ENCODE data around the gene PIK3R4. TPM values are rescaled to one million over a fixed set of nuclear protein-coding genes. Genes with fewer than 3 reads are reported as not detected.

Gene PIK3R4
- polyA plus RNA-seq (2012; ENCODE audit: missing spikeins), result 15.0 TPM

DNA sequence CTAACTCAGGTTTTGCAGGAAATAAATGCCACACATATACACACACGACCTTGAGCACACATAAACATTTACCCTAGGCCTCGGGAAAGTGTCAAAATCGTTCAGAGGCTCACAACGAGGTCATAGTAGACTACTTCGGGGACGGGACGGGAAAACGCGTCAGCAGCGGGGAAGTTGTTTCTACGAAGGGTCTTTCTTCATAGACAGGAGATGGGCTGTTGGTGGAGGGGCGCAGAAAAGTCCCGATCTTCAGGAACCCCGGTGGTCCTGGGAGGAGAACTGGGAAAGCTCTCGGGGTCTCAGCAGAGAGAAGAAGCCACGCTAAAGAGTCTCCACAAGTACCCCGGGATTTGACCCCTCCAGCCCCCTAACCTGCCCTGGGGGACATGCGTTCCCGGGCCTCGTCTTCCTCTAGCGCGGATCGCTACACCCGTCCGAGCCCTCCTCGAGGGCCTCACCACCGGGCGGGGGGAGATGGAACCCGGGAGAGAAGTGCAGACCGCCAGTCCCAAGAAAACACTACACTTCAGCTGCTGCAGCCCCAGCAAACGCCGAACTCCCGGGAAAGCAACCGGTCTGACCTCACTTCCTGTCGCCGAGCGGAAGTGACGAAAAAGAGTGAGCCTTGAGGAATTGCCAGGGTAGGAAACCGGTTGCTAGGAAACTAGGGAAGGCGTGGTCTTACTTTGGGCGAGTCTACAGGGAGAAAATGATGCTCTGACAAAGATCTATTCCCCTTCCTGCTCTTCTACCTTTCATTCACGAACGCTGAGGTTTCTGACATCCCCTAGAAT is at the start of gene PIK3R4:
PIK3R4 (minus strand) TSS at position 584 of the 794 bp plus-strand sequence. CDS start 1,611 bp downstream, outside the sequence.
- FAIRE-seq (peak; percentile 99), DNase-seq (ENCODE audit: insufficient read length) (peak; percentile 78)
- TF ChIP-seq POLR2AphosphoS5 (IDR thresholded peaks at IDR 0.05; ENCODE audit: low read depth, low read length) (peak; percentile 87), POLR2A (IDR thresholded peaks at IDR 0.05; ENCODE audit: low read depth, low read length) (peak; percentile 84), TAF1 (IDR thresholded peaks at IDR 0.05; ENCODE audit: borderline replicate concordance, low read depth, low read length) (0 out of 2 replicates have a peak, but pooled peaks have one; percentile 36)

DNA sequence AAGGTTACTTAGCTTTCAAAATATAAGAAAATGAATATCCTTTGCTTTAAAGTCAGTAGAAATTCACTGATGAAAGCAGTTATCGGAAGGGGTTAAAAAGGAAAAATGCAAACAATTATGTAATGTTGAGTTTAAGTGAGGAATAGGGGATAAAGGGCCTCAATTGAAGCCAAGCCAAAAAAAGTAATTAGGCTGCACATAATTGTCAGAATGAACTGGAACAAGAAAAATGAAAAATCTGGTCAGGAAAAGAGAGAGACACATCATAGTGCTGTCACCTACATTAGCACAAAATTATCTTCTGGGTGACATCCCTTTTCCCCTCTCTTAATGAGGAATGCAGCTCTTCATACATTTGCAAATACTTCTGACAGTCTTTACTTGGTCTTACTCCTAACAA is 48.8 kb upstream of the PIK3R4 start:
- DNase-seq (ENCODE audit: insufficient read length), result no peak
- TF ChIP-seq POLR2A (IDR thresholded peaks at IDR 0.05; ENCODE audit: low read depth, low read length) (no peak), POLR2AphosphoS5 (IDR thresholded peaks at IDR 0.05; ENCODE audit: low read depth, low read length) (no peak), TAF1 (IDR thresholded peaks at IDR 0.05; ENCODE audit: borderline replicate concordance, low read depth, low read length) (no peak)
- no peak for FAIRE-seq

DNA sequence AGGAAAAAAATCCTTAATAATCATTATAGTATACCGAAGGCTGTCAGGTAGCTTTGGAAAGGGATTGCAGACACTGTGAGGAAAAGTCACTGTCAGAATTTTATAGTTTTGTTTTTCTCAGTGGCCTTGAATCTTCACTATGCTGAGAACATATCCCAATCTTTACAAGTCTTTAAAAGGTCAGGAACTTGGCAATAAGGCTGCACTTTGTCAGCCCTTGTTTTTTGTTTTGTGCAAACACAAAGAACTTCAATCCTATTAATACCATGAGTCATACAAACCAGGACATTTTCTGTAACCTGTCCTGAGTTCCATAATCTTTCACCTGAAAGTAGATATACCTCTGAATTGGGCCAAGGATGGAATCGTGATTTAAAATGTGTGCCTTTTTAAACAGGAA is 45.6 kb upstream of the PIK3R4 start:
- FAIRE-seq (no peak), DNase-seq (ENCODE audit: insufficient read length) (no peak)
- no peak for TF ChIP-seq TAF1 (IDR thresholded peaks at IDR 0.05; ENCODE audit: borderline replicate concordance, low read depth, low read length)
- TF ChIP-seq POLR2A (IDR thresholded peaks at IDR 0.05; ENCODE audit: low read depth, low read length), result no peak
- TF ChIP-seq POLR2AphosphoS5 (IDR thresholded peaks at IDR 0.05; ENCODE audit: low read depth, low read length), result no peak

DNA sequence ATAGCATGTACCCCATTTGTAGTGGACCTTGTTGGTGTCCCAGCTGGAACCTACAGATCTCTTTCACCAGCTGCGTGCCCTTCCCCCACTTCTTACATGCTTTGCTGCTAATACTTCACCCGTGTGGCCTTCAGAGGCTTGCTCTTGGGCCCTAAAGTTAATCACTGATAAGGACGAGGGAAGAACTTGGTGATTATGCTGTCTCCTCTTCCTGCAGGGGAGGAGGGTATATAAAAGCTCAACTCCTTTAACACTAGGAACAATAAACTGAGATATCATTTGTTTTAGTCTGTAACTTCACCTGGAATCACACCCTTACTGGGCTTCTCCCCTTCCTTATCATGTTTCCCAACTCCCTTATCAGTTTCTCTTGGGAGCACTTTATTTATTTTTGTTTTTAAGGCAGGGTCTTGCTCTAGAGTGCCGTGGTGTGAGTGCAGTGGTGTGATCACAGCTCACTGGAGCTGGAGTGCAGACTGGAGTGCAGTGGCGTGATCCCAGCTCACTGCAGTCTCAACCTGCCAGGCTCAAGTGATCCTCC is 43.2 kb upstream of the PIK3R4 start:
- DNase-seq (ENCODE audit: insufficient read length), result no peak
- TF ChIP-seq POLR2A (IDR thresholded peaks at IDR 0.05; ENCODE audit: low read depth, low read length) (no peak), TAF1 (IDR thresholded peaks at IDR 0.05; ENCODE audit: borderline replicate concordance, low read depth, low read length) (no peak), POLR2AphosphoS5 (IDR thresholded peaks at IDR 0.05; ENCODE audit: low read depth, low read length) (no peak)
- FAIRE-seq, result peak; percentile 5

DNA sequence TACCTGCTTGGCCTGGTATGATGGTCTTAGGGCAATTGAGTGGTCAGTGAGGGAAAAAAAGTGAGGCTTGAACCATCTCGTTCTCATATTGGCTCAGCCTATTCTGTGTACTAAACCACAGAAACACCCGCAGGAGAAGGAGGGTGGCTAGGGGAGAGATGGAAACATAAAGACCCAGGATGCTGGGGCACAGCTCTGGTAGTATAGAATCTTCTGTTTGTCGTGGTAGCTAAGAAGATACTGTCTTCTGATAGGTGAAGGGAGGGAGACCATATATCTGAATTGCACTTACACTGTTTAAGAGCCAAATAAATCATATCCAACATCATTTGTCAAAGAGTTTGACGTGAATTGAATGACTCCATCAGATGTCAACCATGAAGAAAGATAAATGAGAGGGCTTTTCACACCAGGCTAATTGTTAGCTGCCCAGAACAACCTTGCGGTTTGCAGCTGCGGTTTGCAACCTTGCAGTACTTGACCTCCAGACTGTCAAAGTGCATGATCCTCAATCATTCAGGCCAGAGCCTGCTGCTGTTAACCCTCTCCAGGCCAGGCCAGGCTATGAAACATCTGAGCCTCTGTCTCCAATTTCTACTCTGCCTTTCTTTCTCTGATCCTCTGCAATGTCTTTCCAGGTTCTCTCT is 40.9 kb upstream of the PIK3R4 start:
- no peak for DNase-seq (ENCODE audit: insufficient read length)
- TF ChIP-seq TAF1 (IDR thresholded peaks at IDR 0.05; ENCODE audit: borderline replicate concordance, low read depth, low read length) (no peak), POLR2AphosphoS5 (IDR thresholded peaks at IDR 0.05; ENCODE audit: low read depth, low read length) (no peak), POLR2A (IDR thresholded peaks at IDR 0.05; ENCODE audit: low read depth, low read length) (no peak)
- FAIRE-seq, result no peak

DNA sequence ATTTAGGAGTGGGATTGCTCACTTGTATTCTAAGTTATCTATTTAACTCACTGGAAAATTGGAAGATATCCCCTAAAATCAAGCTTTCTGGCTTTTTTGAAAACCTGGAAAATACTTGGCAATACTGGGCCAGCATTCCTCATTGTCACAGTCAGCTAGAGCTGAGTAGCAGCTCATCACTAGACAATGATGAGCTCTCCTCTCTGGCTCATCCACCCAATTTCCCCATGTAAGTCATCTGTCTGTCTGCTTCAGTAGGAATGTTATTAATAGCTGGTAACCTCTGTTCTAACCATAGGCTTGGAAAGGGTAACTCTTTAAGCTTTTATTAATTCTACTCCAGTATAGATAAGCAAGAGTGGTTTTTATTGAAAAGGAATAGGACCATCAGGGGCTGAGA is 39.7 kb upstream of the PIK3R4 start:
- no peak for DNase-seq (ENCODE audit: insufficient read length)
- no peak for TF ChIP-seq POLR2AphosphoS5 (IDR thresholded peaks at IDR 0.05; ENCODE audit: low read depth, low read length)
- TF ChIP-seq POLR2A (IDR thresholded peaks at IDR 0.05; ENCODE audit: low read depth, low read length), result no peak
- no peak for TF ChIP-seq TAF1 (IDR thresholded peaks at IDR 0.05; ENCODE audit: borderline replicate concordance, low read depth, low read length)
- FAIRE-seq, result no peak

DNA sequence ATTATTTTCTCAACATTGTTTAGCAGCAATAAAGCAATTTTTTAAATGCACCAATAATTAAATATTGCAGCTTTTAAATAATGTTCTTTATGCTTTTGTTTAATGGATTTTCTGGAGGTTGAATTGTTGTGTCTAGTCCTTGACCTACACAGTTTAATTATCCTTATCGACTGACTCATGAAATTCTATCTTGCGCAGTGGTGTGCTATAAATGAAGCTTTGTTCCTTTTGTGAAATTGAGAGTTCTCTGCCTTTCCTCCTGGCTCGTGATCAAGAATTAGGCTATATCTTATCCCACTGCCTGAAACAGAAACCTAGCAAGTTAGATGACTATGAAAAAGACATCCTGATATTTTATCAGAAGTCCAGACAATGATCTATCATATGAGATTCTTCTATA is 37.0 kb upstream of the PIK3R4 start:
- TF ChIP-seq TAF1 (IDR thresholded peaks at IDR 0.05; ENCODE audit: borderline replicate concordance, low read depth, low read length) (no peak), POLR2AphosphoS5 (IDR thresholded peaks at IDR 0.05; ENCODE audit: low read depth, low read length) (no peak)
- no peak for DNase-seq (ENCODE audit: insufficient read length)
- peak; percentile 36 for FAIRE-seq

DNA sequence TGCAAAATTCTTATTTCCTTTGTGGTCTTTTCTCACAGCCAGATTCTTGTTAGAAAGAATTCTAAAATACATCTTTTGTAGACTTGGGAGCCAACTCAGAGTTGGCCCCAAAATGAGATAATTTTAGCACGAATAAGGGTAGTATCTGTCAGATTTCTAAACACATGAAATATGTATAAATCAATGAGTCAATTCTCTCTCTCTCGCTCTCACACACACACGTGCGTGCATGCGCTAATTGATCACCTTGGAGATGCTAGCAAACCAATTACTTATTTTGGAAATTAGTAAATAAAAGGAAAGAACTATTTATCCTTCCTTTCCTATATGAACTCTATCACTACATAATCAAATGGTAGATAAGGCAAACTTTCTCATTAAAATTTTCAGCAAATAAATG is 32.9 kb upstream of the PIK3R4 start:
- DNase-seq (ENCODE audit: insufficient read length), result no peak
- no peak for TF ChIP-seq POLR2AphosphoS5 (IDR thresholded peaks at IDR 0.05; ENCODE audit: low read depth, low read length)
- no peak for TF ChIP-seq TAF1 (IDR thresholded peaks at IDR 0.05; ENCODE audit: borderline replicate concordance, low read depth, low read length)
- no peak for TF ChIP-seq POLR2A (IDR thresholded peaks at IDR 0.05; ENCODE audit: low read depth, low read length)
- no peak for FAIRE-seq

DNA sequence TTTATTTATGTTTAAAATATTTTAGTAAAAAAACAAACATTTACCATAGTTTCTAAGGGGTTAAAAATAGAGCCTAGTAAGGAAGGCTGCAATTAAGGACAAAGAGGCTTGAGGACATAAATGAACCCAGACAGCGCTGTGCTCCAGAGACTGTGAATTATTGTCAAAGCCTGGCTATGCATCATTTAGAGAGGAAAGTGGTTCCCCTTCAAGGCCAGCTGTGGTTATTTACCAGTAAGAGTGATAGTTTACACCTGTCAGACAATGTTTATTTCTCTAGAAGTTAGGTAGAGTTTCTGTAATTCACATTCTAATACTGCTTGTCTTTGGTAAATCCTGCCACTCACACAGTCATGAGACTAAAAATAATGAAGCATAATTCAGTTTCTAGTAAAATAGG is 32.4 kb upstream of the PIK3R4 start:
- FAIRE-seq (peak; percentile 86), DNase-seq (ENCODE audit: insufficient read length) (peak; percentile 11)
- TF ChIP-seq POLR2A (IDR thresholded peaks at IDR 0.05; ENCODE audit: low read depth, low read length) (no peak), TAF1 (IDR thresholded peaks at IDR 0.05; ENCODE audit: borderline replicate concordance, low read depth, low read length) (no peak), POLR2AphosphoS5 (IDR thresholded peaks at IDR 0.05; ENCODE audit: low read depth, low read length) (no peak)

DNA sequence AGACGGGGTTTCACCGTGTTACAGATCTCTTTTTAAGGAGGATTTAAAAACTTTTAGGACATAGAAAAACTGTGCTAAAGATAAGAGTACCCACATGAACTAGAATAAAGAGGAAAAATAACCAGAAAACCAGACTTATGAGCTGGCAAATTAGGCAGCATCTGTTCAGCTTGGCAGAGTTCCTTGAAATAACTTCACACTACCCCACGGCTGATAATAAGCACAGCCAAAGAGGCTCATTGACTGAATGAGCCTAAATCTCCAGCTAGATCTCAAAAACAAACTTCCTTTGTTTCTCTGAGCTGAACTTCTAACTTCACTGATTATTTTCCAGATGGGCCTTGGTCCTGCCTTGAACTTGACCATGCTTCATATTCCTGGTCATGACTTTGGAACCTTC is 26.7 kb upstream of the PIK3R4 start:
- FAIRE-seq, result no peak
- TF ChIP-seq POLR2AphosphoS5 (IDR thresholded peaks at IDR 0.05; ENCODE audit: low read depth, low read length) (no peak), TAF1 (IDR thresholded peaks at IDR 0.05; ENCODE audit: borderline replicate concordance, low read depth, low read length) (no peak), POLR2A (IDR thresholded peaks at IDR 0.05; ENCODE audit: low read depth, low read length) (no peak)

DNA sequence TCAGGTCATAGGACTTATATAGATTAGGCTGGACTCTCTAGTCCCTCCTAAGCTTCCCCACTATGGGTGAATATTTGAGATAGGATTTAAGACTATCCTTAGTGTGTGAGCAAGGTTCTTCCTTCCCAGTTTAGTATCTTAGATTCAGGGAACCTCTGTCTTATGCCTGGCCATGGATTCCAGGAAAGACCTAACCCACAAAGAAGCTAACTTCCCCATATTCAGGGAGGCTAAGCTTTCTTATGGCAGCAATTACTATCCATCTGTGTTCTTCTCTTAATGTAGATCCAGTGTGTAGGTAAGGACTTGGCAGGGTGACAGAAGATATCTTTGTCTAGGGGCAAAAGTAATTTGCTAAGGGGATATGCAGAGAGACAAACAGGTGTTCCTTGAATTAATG is 25.5 kb upstream of the PIK3R4 start:
- TF ChIP-seq POLR2A (IDR thresholded peaks at IDR 0.05; ENCODE audit: low read depth, low read length) (no peak), POLR2AphosphoS5 (IDR thresholded peaks at IDR 0.05; ENCODE audit: low read depth, low read length) (no peak), TAF1 (IDR thresholded peaks at IDR 0.05; ENCODE audit: borderline replicate concordance, low read depth, low read length) (no peak)
- FAIRE-seq (no peak), DNase-seq (ENCODE audit: insufficient read length) (no peak)

More for the DNA sequence above, 26.7 kb upstream of the PIK3R4 start:
- DNase-seq (ENCODE audit: insufficient read length), result no peak

Data from GM12892 (cell line).